GM19397 (cell line): Measurements from ENCODE around the gene FUOM.
A peak's percentile ranks its signal among the peaks of the same experiment; 100 is the strongest.
"Not testable (repeated sequence)": the region's sequence is repeated elsewhere in the genome, so short reads cannot be mapped to it uniquely, and the experiment has no call there.

Experiments used
- ATAC-seq: cut with Tn5 transposase; IDR thresholded peaks from one replicate; pipeline ENCODE4 v1.9.1; 2021; ENCODE audit warnings: mild to moderate bottlenecking, moderate library complexity; ENCODE audit not compliant: unreplicated experiment

The FUOM gene

DNA sequence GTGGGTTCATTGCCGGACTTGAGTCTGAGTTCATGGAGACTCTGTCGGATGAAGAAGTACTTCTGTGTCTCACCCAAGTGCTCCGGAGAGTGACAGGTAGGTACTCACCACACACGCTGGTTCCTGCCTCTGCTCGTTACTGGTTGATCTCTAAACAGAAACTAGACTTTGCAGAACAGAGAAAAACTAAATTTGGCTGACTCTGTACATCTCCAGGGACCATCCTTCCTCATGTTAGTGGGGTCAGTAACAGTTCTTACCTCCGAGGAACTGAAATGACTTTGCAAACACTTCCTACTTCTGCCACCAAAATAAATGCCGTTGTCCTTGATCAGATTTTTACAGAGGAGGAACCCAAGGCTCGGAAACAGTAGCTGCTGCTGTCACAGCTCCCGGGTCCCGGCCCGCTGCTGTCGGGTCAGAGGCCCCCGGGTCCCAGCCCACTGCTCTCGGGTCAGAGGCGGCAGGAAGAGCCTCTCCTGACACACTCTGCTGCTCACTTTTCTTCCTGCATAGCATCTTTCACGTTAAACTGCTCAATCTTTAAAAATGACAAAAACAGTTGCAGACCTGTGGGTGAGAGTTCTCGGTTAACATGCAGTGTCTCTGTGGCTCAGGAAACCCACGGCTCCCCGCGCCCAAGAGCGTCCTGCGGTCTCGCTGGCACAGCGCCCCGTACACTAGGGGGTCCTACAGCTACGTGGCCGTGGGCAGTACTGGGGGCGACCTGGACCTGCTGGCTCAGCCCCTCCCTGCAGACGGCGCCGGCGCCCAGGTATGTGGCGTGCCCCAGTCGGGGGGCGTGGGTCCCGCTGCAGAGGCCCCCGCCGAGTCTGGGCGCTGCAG, 31.4 kb upstream of the FUOM start:
- ATAC-seq, result peak; percentile 75

DNA sequence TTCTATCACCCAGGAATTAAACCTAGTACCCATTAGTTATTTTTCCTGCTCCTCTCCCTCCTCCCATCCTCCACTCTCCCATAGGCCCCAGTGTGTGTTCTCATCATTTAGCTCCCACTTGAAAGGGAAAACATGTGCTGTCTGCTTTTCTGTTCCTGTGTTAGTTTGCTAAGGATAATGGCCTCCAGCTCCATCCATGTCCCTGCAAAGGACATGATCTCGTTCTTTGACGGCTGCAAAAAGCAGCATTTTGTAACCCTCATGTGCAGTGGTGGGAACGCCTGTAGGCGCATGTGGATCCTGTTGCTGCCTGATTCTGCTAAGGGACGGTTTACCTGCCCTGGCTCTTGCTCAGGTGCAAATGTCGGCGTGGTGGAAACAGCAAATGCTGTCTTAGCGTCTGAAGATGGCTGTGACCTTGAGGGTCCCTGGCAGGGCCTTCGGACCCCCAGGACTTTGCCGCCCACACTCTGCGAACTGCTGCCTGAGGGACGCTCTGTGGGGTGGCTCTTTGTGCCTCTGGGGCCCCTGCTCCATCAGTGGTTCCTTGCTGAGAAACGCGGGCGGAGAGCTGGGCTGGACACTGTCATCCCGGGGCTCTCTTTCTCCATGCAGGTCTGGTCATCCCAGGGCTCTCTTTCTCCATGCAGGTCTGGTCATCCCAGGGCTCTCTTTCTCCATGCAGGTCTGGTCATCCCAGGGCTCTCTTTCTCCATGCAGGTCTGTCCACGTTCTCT, 30.6 kb upstream of the FUOM start:
- ATAC-seq, result no peak

DNA sequence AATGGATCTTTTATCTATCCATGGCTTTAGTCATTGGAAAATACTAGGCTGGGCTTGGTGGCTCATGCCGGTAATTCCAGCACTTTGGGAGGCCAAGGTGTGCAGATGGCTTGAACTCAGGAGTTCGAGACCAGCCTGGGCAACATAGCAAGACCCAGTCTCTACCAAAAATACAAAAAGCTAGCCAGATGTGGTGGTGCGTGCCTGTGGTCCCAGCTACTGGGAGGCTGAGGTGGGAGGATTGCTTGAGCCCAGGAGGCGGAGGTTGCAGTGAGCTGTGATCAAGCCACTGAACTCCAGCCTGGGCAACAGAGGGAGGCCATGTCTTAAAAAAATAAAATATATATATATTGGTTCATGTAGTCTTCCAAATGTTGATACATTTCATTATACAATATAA, 29.1 kb upstream of the FUOM start:
- ATAC-seq, result not testable (repeated sequence)

DNA sequence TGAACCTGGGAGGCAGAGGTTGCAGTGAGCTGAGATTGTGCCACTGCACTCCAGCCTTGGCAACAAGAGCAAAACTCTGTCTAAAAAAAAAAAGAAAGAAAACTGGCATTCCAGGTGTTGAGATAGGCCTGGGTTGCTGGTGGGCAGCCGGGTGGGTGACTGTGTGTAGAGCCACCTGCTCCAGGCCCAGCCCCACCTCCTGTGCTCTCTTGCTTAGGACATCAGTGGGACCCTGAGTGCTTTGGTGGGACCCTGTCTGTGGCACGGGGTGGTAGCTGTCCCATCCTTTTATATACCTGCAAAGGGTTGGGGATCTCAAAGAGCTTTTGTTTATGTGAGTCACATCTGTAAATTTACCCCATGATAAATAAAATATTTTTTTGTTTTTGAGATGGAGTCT, 27.4 kb upstream of the FUOM start:
- ATAC-seq, result no peak

DNA sequence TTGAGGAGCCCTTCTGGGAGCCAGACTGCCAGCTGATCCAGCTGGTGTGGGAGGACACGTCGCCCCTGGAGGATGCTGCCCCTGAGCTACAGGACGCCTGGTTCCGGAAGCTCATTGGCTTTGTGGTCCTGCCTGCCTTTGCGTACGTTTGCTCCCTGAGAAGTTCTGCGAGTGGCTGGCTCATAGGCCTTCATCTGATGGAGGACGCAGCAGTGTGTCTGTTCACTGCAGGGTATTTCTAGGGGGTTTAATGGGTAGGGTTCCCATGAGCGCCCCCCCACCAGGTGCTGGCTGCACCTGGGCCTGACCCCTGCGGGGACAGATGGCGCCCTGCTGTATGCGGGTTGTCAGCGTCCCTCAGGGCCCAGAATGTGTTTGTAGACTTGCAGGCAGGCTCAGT, 26.3 kb upstream of the FUOM start:
- no peak for ATAC-seq

DNA sequence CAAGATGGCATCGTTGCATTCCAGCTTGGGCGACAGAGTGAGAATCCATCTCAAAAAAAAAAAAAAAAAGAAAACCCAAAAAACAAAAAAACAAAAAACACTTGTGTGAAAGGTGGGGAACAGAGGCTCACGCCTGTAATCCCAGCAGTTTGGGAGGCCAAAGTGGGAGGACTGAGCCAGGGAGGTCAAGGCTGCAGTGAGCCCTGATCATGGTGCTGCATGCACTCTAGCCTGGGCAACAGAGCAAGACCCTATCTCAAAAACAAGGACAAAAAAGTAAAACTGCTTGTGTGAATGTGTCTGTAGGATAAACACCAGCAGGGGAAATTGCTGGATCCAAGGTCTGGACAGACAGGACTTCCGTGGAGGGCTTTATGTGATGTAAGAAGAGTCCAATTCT, 25.7 kb upstream of the FUOM start:
- ATAC-seq, result no peak

DNA sequence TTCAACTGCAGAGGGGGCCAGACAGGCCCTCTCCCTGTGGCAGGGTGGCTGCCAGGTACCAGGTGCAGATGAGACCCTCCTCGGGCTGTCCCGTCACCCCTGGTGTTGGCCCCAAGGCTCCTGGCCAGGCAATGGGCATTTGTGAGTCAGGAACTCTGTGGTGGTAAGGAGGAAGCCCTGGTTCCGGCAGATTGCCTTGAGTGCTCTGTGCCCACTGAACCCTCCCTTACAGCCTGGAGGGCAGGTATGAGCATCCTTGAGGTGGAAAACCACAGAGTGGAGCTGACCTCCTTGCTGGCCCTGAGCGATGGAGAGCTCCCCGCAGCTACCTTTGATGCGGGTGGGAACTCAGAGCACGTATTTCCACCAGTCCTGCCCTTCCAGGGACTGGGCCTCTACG, 23.2 kb upstream of the FUOM start:
- ATAC-seq, result no peak

DNA sequence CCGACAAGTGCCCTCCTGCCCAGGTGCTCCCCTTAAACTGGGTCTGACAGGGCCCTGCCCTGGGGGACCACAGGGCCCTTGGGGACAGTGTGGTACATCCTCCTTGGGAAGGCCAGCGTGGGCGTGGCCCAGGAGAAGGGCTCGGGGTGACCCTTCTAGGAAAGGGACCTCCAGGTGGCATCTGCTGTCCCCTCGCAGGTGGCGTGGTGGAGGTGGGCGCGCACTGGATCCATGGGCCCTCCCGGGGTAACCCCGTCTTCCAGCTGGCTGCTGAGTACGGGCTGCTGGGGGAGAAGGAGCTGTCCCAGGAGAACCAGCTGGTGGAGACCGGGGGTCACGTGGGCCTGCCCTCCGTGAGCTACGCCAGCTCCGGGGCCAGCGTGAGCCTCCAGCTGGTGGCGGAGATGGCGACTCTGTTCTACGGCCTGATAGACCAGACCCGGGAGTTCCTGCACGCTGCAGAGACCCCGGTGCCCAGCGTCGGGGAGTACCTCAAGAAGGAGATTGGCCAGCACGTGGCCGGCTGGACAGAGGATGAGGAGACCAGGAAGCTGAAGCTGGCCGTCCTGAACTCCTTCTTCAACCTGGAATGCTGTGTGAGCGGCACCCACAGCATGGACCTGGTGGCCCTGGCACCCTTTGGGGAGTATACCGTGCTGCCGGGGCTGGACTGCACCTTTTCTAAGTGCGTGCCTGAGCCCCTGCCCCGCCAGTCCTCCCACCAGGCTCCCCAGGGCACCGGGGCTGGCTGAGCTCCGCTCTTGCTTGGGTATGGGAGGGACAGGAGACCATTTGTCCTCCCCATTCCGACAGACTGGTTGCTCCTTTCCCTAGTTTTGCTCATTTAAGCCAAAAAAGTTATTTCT, 22.2 kb upstream of the FUOM start:
- ATAC-seq, result no peak

DNA sequence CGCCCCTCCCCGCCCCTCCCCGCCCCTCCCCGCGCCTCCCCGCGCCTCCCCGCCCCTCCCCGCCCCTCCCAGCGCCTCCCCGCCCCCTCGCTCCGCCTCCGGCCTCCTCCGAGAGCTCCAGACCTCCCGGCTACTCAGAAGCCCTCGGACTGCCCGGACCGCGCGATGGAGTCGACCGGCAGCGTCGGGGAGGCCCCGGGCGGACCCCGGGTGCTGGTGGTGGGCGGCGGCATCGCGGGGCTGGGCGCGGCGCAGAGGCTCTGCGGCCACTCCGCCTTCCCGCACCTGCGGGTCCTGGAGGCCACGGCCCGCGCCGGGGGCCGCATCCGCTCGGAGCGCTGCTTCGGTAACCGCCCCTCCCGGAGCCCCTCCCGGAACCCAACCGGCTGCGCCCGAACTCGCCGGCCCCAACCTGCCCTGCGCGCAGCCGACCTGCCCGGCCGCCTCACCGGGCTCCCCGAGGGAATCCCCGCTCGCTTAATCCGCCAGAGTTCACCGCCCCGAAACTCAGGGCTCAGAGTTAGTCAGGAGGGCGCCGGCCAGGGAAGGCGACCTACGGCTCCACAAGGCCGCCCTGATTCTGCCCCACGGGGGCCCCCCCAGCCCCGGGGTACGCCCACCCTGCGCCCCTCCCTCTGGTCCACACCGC, 21.5 kb upstream of the FUOM start, which contains the start of gene PAOX:
Gene PAOX (plus strand): TSS at position 111 of the 649 bp plus-strand sequence. CDS start 55 bp downstream, at position 166.
- peak; percentile 45 for ATAC-seq

DNA sequence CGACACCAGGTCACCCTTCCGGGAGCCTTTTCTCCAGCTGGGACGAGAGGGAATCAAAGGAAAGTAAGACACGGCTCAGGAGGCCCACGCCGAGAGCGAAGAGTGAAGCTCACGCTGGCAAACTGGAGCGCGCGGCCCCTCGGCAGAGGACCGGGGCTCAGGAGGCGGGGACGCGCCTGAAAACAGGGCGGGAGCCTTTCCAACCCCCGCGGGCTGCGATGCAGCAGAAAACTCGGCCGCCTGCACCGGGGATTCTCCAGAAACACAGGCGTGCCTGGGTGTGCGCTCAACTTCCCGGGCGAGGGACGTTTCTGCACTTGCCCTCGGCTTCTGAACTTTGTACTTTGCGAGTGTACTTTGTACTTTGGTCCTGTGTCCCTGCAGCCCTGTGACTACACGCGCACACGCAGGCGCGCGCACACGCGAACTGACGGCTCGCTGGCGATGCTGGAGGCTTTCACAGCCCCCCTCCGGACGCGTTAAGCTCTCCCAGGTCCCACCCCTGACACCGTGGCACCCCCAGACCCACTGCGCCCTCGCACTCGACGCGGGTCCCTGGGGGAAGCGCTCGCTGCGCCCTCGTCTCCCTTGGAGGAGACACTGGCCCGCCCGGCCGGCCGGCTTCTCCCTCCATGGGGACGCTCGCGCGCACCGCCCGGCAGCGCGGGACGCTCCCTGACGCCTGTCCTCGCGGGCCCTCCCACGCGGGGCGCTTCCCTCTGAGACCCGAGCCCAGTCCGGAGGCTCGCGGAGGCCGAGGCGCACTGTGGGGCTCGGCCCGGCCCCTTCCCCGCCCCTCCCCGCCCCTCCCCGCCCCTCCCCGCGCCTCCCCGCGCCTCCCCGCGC, 20.7 kb upstream of the FUOM start:
- ATAC-seq, result peak; percentile 43

DNA sequence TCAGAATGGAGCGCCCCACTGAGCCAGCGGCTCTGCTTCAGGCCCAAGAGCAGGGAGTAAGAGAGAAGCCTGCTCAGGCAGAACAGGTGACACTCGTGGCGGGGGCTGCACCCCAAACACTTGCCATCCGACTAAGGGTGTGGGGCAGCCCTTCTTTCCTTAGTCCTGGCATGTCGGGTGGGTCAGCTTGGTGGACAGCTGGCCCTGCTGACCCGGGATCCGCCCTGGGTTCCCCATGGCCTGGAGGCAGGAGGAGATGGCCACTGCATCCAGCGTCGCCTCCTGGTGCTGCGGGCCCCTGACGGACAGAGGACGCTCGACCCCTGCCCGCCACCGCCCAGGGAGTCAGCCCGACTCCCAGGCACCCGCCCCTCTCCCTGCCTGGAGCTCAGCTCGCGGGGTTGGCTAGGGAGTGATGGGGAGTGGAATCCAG, 20.0 kb upstream of the FUOM start:
- ATAC-seq, result no peak

DNA sequence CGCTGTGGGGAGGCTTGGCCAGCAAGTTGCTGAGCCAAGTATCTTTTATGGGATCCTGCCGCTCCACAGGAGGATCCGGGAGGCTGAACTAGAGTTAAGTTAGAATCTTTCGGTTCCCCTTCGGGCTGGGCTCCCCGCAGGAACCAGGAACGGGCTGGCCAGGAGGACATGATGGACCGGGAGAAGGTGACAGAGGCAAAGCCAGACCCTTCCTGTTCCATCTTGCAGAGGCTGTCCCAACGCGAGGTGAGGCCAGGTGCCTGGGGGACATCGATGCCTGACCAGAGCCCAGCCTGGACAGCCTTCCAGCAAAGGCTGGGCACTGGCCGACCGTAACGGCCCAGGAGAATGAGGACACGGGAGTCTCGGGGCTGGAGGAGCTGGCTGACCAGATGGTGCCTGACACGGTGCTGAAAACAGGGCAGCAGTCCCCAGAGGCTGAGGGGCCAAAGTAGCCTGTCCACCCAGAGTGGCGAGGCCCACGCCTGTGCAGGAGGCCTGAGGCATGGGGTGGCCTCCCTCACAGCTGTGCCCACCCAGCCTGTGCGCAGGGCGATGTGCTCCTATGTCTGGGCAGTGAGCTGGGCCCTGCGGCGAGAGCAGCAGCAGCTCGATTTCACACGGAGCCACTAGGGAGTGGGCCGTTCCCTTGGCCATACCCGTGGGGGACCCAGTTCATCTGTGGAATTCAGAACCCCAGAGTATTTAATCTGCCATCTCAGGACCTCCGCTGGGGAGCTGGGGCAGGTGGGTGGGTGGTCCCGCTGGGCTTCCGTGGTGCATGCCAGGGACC, 19.4 kb upstream of the FUOM start:
- no peak for ATAC-seq

DNA sequence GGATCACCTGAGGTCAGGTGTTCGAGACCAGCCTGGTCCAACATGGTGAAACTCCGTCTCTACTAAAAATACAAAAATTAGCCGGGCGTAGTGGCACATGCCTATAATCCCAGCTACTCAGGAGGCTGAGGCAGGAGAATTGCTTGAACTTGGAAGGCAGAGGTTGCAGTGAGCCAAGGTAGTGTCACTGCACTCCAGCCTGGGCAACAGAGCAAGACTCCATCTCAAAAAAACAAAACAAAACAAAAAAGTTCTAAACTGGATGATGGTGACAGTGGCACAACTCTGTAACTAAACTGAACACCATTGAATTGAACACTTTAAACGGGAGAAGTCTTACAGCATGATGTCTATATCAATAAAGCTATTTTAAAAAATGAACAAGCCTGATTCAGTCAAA, 18.4 kb upstream of the FUOM start:
- ATAC-seq, result not testable (repeated sequence)

DNA sequence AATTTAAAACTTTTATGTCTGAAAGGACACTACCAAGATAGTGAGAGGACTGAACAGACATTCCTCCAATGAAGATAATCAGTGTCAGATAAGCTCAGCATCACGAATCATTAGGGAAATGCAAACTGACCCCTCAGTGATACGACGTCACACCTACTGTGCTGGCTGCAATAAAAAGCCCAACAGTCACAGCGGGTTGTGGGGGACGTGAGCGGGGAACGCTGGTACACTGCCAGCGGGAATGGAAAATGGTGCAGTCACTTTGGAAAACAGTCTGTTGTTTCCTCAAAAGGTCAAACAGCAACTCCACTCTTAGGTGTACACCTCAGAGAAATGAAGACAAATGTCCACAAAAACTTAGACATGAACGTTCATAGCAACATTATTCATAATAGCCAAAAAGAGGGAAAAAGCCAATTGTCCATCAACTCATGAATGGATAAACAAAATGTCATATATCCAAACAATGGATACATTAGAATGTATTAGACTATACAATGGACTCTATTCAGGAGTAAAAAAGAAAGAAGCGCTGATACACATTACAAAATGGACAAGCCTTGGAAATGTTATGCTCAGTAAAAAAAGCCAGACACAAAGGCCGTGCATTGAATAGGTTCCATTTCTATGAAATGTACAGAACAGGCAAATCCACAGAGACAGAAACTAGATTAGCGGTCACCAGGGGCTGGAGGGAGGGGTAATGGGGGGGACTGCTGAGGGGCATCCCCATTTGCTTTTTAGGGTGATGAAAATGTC, 17.7 kb upstream of the FUOM start:
- ATAC-seq, result no peak

DNA sequence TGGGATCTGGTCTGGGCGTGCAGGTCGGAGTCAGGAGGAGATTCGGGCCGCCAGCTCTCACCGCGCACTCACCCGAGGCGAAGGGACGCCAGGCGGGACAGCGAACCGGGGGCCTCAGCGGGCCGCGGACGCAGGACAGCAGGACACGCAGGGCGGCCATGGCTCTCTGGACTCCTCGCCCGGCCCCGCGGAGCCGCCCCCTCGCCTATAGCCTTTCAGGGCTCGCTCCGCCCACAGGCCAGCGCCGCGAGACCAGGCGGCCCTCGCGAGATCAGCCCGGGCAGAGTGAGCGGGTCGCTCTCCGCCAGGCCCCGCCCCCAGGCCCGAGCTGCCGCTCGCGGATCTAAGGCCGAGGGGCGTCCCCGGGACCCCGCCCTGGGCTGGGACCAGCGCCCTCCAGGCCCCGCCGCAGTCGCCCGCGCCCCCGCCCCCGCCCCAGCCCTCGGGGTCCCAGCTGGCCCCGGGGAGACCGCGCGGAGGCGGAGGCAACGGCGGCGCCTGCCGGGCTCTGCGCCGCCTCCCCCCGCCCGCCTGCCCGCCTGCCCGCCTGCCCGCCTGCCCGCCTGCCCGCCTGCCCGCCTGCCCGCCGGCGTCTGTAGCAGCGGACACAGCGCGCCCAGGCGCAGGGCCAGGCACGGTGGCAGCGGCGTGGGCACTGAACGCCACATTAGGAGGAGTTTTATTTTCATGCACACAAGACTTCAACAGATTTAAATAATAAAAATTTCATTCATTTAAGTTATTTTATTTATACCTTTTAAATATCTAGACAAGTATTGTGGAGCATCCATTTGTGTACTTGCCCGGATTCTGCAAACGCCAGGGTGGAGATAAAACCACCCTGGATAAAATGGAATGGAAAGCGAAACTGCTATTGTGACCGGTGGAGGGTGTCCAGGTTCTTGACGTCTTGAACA, 15.6 kb upstream of the FUOM start, which contains the start of gene ECHS1:
Gene ECHS1 (minus strand): TSS at position 181 of the 917 bp plus-strand sequence. CDS start 21 bp downstream, at position 160.
- ATAC-seq, result peak; percentile 96

DNA sequence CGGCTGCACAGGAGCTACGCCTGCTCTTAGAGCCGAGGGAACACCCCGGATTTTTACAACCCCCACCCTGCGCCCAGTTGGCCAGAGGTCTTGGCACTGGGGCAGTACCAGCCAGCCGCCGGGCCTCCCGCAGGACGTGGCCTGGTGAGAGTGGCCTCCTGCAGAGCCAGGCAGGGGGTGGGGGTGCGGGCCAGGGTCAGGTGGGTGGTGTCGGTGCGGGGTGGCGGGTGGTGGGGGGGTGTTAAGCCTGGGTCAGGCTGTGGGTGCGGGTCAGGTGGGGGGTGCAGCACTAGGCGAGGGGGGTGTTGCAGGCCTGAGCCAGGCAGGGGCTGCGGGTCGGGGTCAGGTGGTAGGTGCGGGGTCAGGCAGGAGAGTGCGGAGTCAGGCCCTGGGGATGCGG, 14.7 kb upstream of the FUOM start:
- ATAC-seq, result no peak
